ENCODE results near the gene CPLX1.

CPLX1 gene

DNA sequence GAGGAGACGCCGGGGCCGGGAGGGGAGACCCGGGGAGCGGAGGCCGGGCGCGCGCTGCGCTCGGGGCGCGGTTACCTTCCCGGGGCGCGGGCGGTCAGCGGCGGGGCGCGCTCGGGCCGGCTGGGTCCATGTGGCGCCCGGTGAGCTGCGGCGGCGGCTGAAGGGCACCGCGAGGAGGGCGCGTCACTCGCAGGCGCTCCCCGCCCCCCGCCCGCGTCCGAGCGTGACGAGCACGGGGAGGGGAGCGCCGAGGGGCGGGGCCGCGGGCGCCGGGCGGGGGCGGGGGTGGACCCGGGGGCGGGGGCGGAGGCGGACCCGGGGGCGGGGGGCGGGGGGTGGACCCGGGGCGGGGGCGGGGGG is at the start of gene CPLX1:
Gene CPLX1, minus strand, starts transcription at position 159 of the 360 bp plus-strand sequence. CDS start 1,607 bp downstream, outside the sequence.
- Histone ChIP-seq H4K20me1 (ENCODE audit: insufficient read depth, low read length, poor library complexity, severe bottlenecking) (no peaks in the 10 kb centered on the region), H3K27me3 (ENCODE audit: insufficient read depth, low read length, poor library complexity, severe bottlenecking) (no peaks in the 10 kb centered on the region), H3K9me2 (replicated peaks; ENCODE audit: low read depth, low read length) (no peaks in the 10 kb centered on the region), H3K4me2 (ENCODE audit: low read depth, low read length, poor library complexity, severe bottlenecking) (no peak within 1 kb of the TSS), H3K79me2 (ENCODE audit: insufficient read depth, low read length) (no peaks in the 10 kb centered on the region), H3K9me3 (ENCODE audit: insufficient read depth, low read depth, low read length) (peaks cover 8% of the 10 kb centered on the region; the same call in 1 of the 2 replicates), H3K4me3 (ENCODE audit: low read length, poor library complexity, severe bottlenecking) (no peak within 1 kb of the TSS), H3K4me1 (ENCODE audit: insufficient read depth, low read length, poor library complexity, severe bottlenecking) (no peaks in the 10 kb centered on the region), H3F3A (ENCODE audit: low read depth) (no peaks in the 10 kb centered on the region), H3K36me3 (ENCODE audit: insufficient read depth, low read length) (no peaks in the 10 kb centered on the region), H3K9ac (ENCODE audit: low read depth, low read length, poor library complexity, severe bottlenecking) (no peak within 1 kb of the TSS), H2AFZ (ENCODE audit: low read length) (no peak within 1 kb of the TSS)
- no peak for TF ChIP-seq EZH2phosphoT487 (IDR thresholded peaks at IDR 0.05; ENCODE audit: borderline replicate concordance)
- TF ChIP-seq, protein P1, sequence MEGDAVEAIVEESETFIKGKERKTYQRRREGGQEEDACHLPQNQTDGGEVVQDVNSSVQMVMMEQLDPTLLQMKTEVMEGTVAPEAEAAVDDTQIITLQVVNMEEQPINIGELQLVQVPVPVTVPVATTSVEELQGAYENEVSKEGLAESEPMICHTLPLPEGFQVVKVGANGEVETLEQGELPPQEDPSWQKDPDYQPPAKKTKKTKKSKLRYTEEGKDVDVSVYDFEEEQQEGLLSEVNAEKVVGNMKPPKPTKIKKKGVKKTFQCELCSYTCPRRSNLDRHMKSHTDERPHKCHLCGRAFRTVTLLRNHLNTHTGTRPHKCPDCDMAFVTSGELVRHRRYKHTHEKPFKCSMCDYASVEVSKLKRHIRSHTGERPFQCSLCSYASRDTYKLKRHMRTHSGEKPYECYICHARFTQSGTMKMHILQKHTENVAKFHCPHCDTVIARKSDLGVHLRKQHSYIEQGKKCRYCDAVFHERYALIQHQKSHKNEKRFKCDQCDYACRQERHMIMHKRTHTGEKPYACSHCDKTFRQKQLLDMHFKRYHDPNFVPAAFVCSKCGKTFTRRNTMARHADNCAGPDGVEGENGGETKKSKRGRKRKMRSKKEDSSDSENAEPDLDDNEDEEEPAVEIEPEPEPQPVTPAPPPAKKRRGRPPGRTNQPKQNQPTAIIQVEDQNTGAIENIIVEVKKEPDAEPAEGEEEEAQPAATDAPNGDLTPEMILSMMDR (conservative IDR thresholded peaks at IDR 0.05; ENCODE audit: low read length) = no peak

DNA sequence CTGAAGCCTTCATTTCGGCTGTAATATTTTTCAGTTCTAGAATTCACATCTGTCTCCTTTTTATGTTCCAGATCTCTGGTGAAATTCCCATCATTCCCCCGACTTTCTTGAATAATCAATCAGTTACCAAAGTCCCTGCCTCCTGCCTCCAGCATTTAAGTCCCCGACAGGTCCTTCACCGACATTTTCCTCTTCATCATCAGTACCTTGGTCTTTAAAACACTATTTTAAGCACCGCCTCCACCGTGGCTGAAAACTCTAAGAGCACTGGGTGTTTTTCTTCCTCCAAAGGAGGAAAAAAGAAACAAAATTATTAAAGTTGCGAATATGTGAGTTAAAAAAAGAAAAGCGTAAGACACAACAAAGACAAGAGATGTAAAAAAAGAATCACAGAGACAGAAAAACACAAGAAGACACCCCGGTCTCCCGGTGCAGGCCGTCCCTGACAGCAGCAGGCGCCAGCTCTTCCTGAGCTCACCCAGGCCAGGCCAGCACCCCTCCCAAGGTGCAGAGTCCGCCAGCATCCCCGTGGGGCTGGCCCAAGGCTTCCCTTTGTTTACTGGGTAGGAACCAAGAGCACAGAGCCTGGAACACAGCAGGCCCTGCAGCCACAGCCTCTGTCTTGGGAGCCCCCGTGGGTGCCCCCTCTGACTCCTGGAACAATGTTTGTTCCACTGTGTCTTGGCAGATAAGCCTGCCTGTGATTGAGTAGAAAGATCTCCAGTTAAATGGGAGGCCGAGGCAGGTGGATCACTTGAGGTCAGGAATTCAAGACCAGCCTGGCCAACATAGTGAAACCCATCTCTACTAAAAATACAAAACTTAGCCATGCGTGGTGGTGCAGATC is 49.3 kb upstream of the CPLX1 start:
- no peaks in the 10 kb centered on the region for H4K20me1 ChIP-seq (ENCODE audit: insufficient read depth, low read length, poor library complexity, severe bottlenecking)
- no peak overlapping the region for H3K4me3 ChIP-seq (ENCODE audit: low read length, poor library complexity, severe bottlenecking)
- H3K79me2 ChIP-seq (ENCODE audit: insufficient read depth, low read length) = no peaks in the 10 kb centered on the region
- TF ChIP-seq EZH2phosphoT487 (IDR thresholded peaks at IDR 0.05; ENCODE audit: borderline replicate concordance) = no peak
- TF ChIP-seq, protein P1 (conservative IDR thresholded peaks at IDR 0.05; ENCODE audit: low read length) = no peak
- H2AFZ ChIP-seq (ENCODE audit: low read length) = no peak overlapping the region
- H3K4me1 ChIP-seq (ENCODE audit: insufficient read depth, low read length, poor library complexity, severe bottlenecking) = no peaks in the 10 kb centered on the region
- H3K9ac ChIP-seq (ENCODE audit: low read depth, low read length, poor library complexity, severe bottlenecking) = no peak overlapping the region
- H3K4me2 ChIP-seq (ENCODE audit: low read depth, low read length, poor library complexity, severe bottlenecking) = no peak overlapping the region
- no peaks in the 10 kb centered on the region for H3K9me2 ChIP-seq (replicated peaks; ENCODE audit: low read depth, low read length)
- peaks cover 26% of the 10 kb centered on the region; the same call in 1 of the 2 replicates for H3K36me3 ChIP-seq (ENCODE audit: insufficient read depth, low read length)
- no peaks in the 10 kb centered on the region for H3F3A ChIP-seq (ENCODE audit: low read depth)
- no peaks in the 10 kb centered on the region for H3K9me3 ChIP-seq (ENCODE audit: insufficient read depth, low read depth, low read length)
- no peaks in the 10 kb centered on the region for H3K27me3 ChIP-seq (ENCODE audit: insufficient read depth, low read length, poor library complexity, severe bottlenecking)

DNA sequence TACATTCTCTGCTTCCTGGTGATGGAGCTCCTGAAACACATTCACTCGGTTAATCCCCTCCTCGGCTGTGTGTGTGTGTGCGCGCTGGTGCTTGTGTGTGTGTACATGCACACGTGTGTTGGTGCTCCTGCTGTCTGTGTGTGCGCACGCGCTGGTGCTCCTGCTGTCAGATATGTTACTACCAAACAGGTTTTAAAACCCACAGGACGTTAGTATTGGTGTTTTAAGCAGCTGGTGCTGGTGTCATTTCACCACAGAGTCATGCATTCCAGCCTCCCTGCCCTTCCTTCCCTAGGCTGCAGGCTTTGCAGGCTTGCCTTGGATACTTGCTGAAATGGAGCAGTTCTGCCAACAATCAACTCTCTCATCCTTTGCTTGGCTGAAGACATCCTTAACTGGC is 48.1 kb upstream of the CPLX1 start:
- Histone ChIP-seq H3K4me1 (ENCODE audit: insufficient read depth, low read length, poor library complexity, severe bottlenecking) (no peaks in the 10 kb centered on the region), H3F3A (ENCODE audit: low read depth) (no peaks in the 10 kb centered on the region), H4K20me1 (ENCODE audit: insufficient read depth, low read length, poor library complexity, severe bottlenecking) (no peaks in the 10 kb centered on the region), H3K36me3 (ENCODE audit: insufficient read depth, low read length) (peaks cover 33% of the 10 kb centered on the region; the same call in 1 of the 2 replicates), H3K27me3 (ENCODE audit: insufficient read depth, low read length, poor library complexity, severe bottlenecking) (no peaks in the 10 kb centered on the region), H3K79me2 (ENCODE audit: insufficient read depth, low read length) (no peaks in the 10 kb centered on the region), H3K9me2 (replicated peaks; ENCODE audit: low read depth, low read length) (no peaks in the 10 kb centered on the region), H3K9ac (ENCODE audit: low read depth, low read length, poor library complexity, severe bottlenecking) (no peak overlapping the region), H3K4me2 (ENCODE audit: low read depth, low read length, poor library complexity, severe bottlenecking) (no peak overlapping the region), H2AFZ (ENCODE audit: low read length) (no peak overlapping the region), H3K9me3 (ENCODE audit: insufficient read depth, low read depth, low read length) (no peaks in the 10 kb centered on the region), H3K4me3 (ENCODE audit: low read length, poor library complexity, severe bottlenecking) (no peak overlapping the region)
- TF ChIP-seq, protein P1 (conservative IDR thresholded peaks at IDR 0.05; ENCODE audit: low read length) = no peak
- no peak for TF ChIP-seq EZH2phosphoT487 (IDR thresholded peaks at IDR 0.05; ENCODE audit: borderline replicate concordance)
